Urinary bladder (tissue), 4 donors: ENCODE data around the gene PSMB3. TPM values are rescaled to one million over a fixed set of nuclear protein-coding genes. Genes with fewer than 3 reads are reported as not detected.
A peak's percentile ranks its signal among the peaks of the same experiment; 100 is the strongest.

Experiments used
- DNase-seq: peaks from one replicate; pipeline ENCODE4 v3.0.0-alpha.2; 2015; ENCODE audit errors: extremely low spot score
- H3K27ac ChIP-seq: one replicate; pipeline ENCODE4 v1.5.1; 2013; ENCODE audit warnings: low read depth, mild to moderate bottlenecking, moderate library complexity
- H3K36me3 ChIP-seq: one replicate; pipeline ENCODE4 v1.6.1; 2013; ENCODE audit warnings: mild to moderate bottlenecking, moderate library complexity; ENCODE audit not compliant: insufficient read depth
- H3K4me1 ChIP-seq: one replicate; pipeline ENCODE4 v1.6.1; 2013; ENCODE audit warnings: mild to moderate bottlenecking, moderate library complexity; ENCODE audit not compliant: insufficient read depth
- H3K4me3 ChIP-seq: one replicate; pipeline ENCODE4 v1.5.1; 2013; ENCODE audit warnings: low read depth, low read length
- WGBS: extraction: QIAGEN DNeasy Blood & Tissue Kit; methylation state at CpG from one replicate; pipeline ENCODE4 v1.1.7; 2013; 5-methylcytosine and 5-hydroxymethylcytosine counted together
- polyA plus RNA-seq: library from polyadenylated mRNA; stranded (reverse); fragments of 200-250 nt; gene quantifications from one replicate; pipeline ENCODE4 v1.2.3, GENCODE V29; 2013
- total RNA-seq: library from RNA; depleted of rRNA; stranded (reverse); fragments of >200 nt; gene quantifications from one replicate; pipeline ENCODE4 v1.2.3, GENCODE V29; 2014
- donor health status: healthy with polysubstance abuse.
- donor health status: healthy.

The PSMB3 gene
- total RNA-seq (97.5 TPM), polyA plus RNA-seq (202 TPM)

- peak within 1 kb of the TSS; percentile 82 for H3K4me3 ChIP-seq
- H3K27ac ChIP-seq = peak within 1 kb of the TSS; percentile 68
- no peaks in the 10 kb centered on the region for H3K4me1 ChIP-seq
- under 1% methylated on average over 44 of the region's 44 CpGs for WGBS
- peak; percentile 99 for DNase-seq
- H3K36me3 ChIP-seq = peaks cover 4% of the 10 kb centered on the region
Measured at GRCh38 chr17:38752308-38753070, at the start of gene PSMB3. TSS of gene PSMB3 (plus strand) at chr17:38752741. CDS start at chr17:38752827, 86 bp downstream.

DNA sequence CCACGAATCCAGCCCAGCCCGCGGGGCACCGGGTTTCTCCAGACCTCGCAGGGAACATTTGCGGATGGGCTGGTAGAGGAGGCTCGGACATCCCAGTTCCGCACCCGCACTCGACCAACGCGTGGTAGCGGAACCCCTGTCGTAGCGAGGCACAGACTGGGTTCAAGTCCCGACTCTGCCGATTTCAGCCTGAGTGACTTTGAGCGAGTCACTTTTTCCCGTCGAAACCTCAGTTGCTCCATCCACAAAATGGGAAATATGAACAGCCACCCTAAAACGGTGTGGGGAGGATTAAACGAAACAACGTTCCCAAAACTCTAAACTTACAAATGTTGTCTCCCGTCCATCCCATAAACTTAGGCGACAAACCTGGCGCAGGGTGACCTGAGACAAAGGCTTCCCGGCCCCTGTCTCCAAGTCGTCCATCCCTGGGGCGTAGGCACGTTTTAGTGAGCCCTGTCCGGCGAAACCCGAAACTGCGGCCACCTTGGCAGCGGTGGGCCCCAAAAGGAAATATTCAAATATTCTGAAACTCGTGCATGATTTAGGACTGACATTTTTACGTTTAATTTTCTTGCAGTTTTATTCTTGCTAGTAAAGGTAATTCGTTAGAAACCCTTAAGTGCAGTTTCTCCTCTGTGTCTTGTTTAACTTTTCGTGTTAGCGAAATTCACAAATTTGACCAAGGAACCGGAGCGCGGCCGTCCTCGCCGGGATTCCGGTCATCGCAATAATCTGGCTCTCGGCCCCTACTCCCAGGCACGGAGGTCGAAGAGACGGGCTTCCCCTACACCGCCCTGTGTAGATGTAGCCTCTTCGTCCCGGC, 49.4 kb upstream of the PSMB3 start:
- peak overlapping the region; percentile 91 for H3K4me3 ChIP-seq
- peak overlapping the region; percentile 89 for H3K27ac ChIP-seq
- H3K36me3 ChIP-seq = no peaks in the 10 kb centered on the region
- no peak for DNase-seq
- 3% methylated on average over 55 of the region's 55 CpGs for WGBS
- H3K4me1 ChIP-seq = no peaks in the 10 kb centered on the region

DNA sequence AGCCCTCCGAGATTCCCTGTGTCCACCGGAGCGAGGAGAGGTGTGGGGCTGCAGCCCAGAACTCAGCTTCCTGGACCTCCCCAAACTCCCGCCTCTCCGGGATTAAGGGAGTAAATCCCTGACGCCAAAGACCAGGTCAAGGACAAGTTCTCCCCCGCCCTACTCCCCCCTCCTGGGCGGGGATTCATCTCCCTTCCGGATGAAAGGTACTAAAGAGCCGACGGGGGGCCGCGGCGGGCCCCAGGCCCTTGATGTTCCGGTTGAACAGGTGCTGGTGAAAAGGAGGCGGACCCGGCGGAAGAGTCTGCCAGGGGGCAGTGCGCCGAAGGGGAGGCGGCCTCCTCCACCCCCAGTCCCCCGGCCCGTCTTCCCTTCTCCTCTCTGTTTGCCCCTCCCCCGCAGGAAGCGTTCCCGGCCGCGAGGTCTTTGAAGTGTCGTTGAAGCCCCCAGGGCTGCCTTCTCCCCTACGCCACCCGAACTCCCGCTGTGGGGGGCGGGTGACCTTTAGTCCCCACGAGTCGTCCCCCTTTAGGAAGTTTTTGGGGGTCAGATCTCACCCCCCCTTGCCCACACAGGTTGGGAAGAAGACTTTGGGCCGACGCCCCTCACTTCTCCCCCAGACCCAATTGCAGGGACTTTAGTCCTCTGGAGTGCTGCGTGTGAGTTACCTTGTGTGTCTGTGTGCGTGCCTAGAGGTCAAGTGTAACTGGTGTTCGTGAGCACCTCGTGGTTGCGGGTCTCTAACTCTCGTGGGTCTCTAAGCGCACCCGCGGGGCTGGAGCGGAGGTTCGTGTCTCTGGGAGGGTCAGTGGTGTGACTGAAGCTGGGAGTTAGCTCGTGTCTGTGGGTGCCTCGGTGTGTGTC, 48.6 kb upstream of the PSMB3 start:
- under 1% methylated on average over 50 of the region's 50 CpGs for WGBS

DNA sequence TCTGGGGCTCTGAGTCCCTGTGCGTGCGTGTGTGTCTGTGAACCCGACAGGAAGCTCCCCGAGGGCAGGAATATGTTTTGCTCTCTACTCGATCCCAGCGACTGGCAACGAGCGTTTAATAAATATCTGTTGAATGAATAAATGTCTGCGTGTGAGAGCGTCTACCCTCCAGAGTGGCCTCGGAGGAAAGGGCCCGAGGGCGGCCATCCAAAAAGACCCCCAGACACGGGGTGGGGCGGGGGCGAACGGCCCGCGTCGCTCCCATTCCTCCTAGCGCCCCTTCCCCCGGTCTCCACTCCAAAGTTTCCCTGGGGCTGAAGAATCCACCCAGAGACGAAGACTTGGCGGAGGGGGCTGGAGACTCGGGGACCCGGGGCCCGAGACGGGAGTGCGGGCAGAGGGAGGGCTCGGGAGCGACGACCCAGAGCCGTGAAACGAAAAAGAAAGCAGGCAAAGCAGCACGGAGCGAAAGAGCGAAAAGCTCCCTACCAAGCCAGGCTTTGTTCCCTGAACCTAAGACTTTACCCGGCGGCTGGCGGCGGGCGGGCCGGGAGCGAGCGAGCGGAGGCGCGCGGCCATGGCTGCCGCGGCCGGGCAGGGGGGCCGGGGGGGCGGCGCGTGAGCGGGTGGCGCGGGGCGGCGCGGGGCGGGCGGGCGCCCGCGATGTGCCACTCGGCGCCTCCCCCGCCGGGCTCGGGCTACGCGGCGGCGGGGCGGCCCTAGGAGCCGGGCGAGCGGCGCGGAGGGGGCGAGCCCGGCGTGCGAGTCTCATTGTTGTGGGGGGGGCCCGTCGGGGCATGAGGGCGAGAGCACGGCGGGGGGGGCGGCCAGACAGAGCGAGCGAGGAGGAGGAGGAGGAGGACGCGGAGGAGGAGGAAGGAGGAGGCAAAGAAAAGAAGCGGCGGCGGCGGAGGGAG, 47.7 kb upstream of the PSMB3 start, which contains the start of gene MLLT6:
MLLT6 (plus strand) TSS at position 668 of the 917 bp plus-strand sequence. CDS start 360 bp downstream, outside the sequence.
- under 1% methylated on average over 96 of the region's 100 CpGs for WGBS
- Histone ChIP-seq H3K4me3 (peak within 1 kb of the TSS; percentile 91), H3K36me3 (no peaks in the 10 kb centered on the region), H3K27ac (peak within 1 kb of the TSS; percentile 91), H3K4me1 (no peaks in the 10 kb centered on the region)
- no peak for DNase-seq

More for the DNA sequence above, 48.6 kb upstream of the PSMB3 start:
- DNase-seq = no peak
- Histone ChIP-seq H3K4me3 (peak overlapping the region; percentile 91), H3K27ac (peak overlapping the region; percentile 91), H3K4me1 (no peaks in the 10 kb centered on the region), H3K36me3 (no peaks in the 10 kb centered on the region)

DNA sequence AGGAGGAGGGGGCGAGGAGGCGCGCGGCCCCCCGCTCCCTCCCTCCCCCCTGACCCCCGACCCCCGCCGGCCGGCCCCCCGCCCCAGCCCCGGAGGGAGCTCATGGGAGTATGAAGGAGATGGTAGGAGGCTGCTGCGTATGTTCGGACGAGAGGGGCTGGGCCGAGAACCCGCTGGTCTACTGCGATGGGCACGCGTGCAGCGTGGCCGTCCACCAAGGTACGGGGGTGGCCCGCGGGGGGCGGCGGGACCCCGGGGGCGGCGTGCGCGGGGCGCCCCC, 47.1 kb upstream of the PSMB3 start:
- WGBS = under 1% methylated on average over 23 of the region's 32 CpGs
- H3K36me3 ChIP-seq = peaks cover 1% of the 10 kb centered on the region
- peak overlapping the region; percentile 91 for H3K4me3 ChIP-seq
- no peaks in the 10 kb centered on the region for H3K4me1 ChIP-seq
- peak overlapping the region; percentile 73 for H3K27ac ChIP-seq
- DNase-seq = no peak

- Histone ChIP-seq H3K4me3 (peak overlapping the region; percentile 91), H3K4me1 (no peaks in the 10 kb centered on the region), H3K27ac (peak overlapping the region; percentile 72), H3K36me3 (peaks cover 1% of the 10 kb centered on the region)
- DNase-seq = no peak
- under 1% methylated on average over 38 of the region's 38 CpGs for WGBS
Measured at GRCh38 chr17:38705803-38706504, 46.6 kb upstream of the PSMB3 start.

- no peak for DNase-seq
- Histone ChIP-seq H3K36me3 (peaks cover 1% of the 10 kb centered on the region), H3K4me1 (no peaks in the 10 kb centered on the region), H3K27ac (no peak overlapping the region), H3K4me3 (peak overlapping the region; percentile 91)
- 17% methylated on average over 20 of the region's 20 CpGs for WGBS
Measured at GRCh38 chr17:38706505-38707216, 45.9 kb upstream of the PSMB3 start.

- no peaks in the 10 kb centered on the region for H3K4me1 ChIP-seq
- WGBS = 80% methylated on average over 21 of the region's 21 CpGs
- H3K4me3 ChIP-seq = no peak overlapping the region
- peaks cover 1% of the 10 kb centered on the region for H3K36me3 ChIP-seq
- DNase-seq = no peak
- H3K27ac ChIP-seq = no peak overlapping the region
Measured at GRCh38 chr17:38707678-38708351, 44.7 kb upstream of the PSMB3 start.

GRCh38 chr17:38709104-38709820, 43.3 kb upstream of the PSMB3 start:
- no peak overlapping the region for H3K4me3 ChIP-seq
- peaks cover 1% of the 10 kb centered on the region for H3K36me3 ChIP-seq
- H3K27ac ChIP-seq = no peak overlapping the region
- WGBS = 92% methylated on average over 18 of the region's 18 CpGs
- no peak for DNase-seq
- no peaks in the 10 kb centered on the region for H3K4me1 ChIP-seq

GRCh38 chr17:38709864-38710603, 42.5 kb upstream of the PSMB3 start:
- Histone ChIP-seq H3K36me3 (peaks cover 1% of the 10 kb centered on the region), H3K27ac (no peak overlapping the region), H3K4me3 (no peak overlapping the region), H3K4me1 (no peaks in the 10 kb centered on the region)
- WGBS = 73% methylated on average over 13 of the region's 13 CpGs
- no peak for DNase-seq
